ENCODE data around the gene NOL3.

The NOL3 gene

DNA sequence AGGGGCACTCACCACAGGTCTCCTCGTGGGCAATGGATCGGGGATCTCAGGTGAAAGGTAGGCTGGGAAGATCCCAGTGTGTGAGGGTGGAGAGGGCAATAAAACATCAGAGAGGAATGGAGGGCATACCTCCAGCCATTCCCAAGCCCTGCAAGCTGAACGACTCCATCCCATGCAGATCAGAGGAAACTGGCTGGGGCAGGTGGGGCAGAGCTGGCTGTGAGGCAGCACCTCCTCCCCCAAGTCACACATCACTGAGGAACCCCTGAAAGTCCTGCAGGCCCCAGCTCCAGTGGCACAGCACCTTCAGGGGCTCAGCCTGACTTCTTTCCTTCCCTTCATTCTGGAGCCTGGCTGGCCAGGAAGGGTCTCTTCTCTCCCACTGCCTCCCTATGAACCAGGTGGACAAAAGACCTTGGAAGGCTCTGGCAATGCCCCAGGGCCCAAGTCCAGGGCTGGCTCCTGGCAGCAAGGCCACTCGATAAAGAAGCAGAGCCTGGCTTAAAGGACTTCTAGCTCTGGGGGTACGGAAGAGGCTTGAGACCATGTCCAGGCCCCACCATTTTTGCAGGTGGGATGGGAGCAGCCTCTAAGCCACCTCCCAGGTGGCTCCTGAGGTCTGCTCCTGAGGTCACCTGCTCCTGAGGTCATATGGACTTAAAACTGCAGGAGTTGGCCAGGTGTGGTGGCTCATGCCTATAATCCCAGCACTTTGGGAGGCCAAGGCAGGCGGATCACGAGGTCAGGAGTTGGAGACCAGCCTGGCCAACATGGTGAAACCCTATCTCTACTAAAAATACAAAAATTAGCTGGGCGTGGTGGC lies 43.1 kb downstream of the NOL3 start:
- no peak for DNase-seq
- intact Hi-C loops (cut with DNase I): no loop called here

DNA sequence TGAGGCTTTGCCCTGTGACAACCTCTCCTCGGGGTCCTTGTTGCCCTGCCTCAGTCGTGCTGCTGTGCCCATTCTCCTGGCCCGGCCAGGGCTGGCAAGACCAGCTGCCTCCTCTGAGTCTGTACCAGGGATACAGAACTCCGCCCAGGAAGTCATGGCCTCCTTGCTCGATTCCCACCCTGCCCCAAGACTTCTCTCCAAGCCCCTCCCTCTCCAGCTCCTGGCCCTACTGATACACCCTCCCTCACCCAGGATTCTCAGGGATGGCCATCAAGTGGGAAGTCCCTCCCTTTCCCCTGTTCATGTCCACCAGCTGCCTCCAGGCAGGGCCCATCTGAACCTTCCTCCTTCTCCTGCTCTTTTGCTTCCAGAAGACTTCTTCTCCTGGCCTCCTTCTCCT lies 45.4 kb downstream of the NOL3 start:
- intact Hi-C loops (cut with DNase I): no loop called here
- DNase-seq: no peak

DNA sequence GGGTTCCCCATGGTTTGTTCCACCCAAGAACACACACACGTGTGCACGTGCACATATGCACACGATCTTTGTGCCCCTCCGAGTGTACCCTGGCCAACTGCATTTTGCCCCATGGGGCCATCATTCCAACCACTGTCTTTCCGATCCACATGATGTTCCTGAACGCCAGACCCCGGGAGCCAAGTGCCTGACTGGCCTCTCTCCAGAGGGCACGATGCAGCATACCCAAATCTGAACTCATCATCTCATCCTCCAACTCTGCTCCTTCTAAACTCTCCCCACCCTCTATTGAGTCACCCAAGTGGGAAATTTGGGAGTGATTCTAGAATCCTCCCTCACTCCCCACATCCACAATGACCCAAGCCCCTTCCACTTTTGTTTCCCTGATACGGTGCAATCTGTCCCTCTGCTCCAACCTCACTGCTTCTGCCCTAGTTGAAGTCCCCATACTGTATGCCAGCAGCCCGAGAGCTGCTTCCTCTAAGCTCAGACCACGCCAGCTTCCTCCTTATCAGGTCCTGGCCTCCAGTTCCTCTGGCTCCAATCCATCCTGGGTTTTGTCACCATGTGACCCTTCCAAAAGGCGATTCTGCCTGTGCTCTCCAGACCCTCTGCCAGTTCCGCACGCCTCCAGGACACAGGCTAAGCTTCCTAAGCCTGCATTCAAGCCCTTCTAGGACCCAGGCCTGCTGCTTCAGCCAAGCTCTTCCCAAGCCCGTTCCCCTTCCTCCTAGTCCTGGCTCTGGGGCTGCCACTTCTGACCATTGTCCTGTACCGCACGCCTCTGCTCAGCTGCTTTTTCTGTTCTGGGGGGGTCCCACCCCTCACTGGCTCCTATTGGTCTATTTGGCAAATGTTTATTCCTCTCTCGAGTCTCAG lies 46.5 kb downstream of the NOL3 start:
- peak in 7 of 42 donors; percentile 31 to 57 (median 42) for DNase-seq
- intact Hi-C loops (cut with DNase I): no loop called here

DNA sequence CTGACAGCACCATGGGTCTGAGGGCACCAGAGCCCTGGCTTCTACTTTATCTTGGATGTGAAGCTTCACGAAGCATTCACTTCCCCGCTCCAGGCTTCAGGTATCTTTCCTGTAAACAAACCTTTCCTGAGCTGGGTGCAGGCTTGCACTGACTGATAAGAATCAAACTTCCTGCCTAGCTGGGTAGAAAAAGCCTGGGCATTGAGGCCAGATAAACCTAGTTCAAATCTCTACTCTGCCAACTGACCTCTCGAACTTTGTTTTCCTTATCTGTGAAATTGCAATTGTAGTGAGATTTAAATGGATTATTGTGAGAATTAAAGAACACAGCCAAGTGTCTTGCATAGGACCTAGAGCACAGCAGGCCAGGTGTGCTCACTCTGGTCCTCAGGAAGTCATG lies 53.7 kb downstream of the NOL3 start:
- DNase-seq: no peak
- intact Hi-C loops (cut with DNase I): no loop called here
